HG03159 (cell line): ENCODE measurements around the gene SH3BP5.
A peak's percentile ranks its signal among the peaks of the same experiment; 100 is the strongest.

Experiments used
- ATAC-seq: cut with Tn5 transposase; IDR thresholded peaks from one replicate; pipeline ENCODE4 v1.9.1; 2021; ENCODE audit warnings: mild to moderate bottlenecking, moderate library complexity; ENCODE audit not compliant: unreplicated experiment

Gene SH3BP5

GRCh38 chr3:15326673-15327072, 5.7 kb downstream of the SH3BP5 start:
- ATAC-seq, result no peak

DNA sequence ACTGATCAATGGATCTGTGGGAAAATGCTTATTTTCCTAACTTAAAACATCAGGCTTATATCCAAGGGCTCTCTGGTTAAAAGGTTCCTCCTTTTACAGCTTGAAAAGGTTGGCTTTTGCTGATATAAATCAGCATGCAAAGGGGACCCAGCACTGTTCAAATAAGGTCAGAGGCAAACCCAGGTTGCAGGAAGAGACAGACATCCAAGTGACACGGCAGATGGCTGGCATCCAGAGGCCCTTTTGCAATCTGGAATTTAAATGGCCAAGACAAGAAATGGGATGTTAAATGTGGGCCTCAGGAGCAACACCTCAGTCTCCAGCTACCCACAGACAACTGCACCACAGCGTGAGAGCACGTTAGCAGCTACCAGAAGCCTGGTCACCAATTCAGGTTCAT, 6.3 kb downstream of the SH3BP5 start:
- ATAC-seq, result no peak

GRCh38 chr3:15325228-15325627, 7.2 kb downstream of the SH3BP5 start:
- ATAC-seq, result no peak

DNA sequence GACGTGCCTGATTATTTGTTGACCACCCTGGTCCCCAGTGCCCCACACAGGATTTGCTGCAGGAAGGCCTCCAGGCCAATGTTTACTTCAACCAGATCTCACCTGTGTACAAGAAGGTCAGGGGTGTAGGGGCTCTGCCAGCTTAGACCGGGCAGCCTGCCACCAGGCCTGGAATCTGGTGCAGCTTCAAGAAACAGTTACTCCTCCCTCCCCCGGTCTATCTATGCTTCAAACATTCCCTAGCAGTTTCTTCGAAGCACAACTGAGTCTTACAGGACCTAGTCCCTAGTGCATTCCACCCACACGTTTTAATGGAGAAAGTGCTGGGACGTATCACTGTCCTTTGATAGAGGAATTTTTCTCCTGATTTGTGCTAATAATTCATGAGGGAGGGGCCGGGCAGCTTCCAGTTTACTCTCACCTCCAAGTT, 8.0 kb downstream of the SH3BP5 start:
- ATAC-seq, result no peak

DNA sequence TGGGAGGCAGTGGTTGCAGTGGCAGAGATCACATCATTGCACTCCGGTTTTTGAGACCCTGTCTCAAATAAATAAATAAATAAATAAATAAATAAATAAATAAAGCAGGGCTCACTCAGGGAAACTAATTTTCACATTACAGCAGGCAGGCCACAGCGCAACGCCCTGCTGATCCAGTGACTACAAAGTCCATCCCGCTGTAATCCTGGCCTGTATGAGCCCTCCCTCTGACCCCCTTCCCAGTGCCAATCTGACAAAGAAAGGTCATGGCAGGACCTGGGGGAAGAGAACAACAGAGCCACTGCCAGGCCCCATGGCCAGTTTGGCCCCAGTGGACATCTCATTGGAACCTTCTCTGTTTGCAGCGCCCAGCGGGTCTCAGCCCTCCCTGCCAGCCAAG, 9.3 kb downstream of the SH3BP5 start:
- ATAC-seq, result no peak

DNA sequence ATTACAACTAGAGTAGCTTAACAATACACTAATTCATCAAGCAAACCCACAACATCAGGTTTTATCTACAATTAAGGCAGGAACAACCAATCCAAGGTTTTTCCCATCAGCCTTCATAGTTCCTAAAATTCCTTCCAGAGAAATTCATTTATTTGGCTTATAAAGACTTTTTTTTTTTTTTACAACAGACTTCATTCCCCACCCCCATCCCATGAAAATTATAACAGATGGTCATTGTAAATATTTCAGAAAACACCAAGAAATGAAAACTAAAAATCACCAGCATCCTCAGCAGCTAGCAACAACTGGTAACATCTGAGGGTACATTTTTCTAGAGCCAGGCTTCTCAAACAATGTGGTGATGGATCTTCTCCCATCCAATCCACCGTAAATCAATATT, 11.0 kb downstream of the SH3BP5 start:
- no peak for ATAC-seq

GRCh38 chr3:15319575-15319974, 12.8 kb downstream of the SH3BP5 start:
- no peak for ATAC-seq

DNA sequence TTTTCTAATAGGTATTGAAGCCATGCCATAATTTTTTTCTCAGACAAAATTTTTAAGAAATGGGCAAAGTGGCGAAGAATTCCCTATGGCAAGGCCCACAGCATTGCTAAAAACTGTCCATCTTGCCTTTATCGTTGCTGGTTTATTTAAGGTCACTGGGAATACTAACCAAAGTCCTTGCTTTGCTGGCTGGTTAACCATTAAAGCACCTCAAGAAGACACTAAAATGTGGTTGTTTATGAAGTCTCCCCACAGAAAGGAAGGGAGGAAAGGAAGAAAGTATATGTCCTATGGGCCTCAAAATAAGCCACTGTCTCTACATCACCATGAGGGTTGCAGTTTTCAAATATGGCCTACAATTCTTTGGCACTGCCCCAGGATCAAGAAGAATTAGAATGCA, 13.2 kb downstream of the SH3BP5 start:
- no peak for ATAC-seq

DNA sequence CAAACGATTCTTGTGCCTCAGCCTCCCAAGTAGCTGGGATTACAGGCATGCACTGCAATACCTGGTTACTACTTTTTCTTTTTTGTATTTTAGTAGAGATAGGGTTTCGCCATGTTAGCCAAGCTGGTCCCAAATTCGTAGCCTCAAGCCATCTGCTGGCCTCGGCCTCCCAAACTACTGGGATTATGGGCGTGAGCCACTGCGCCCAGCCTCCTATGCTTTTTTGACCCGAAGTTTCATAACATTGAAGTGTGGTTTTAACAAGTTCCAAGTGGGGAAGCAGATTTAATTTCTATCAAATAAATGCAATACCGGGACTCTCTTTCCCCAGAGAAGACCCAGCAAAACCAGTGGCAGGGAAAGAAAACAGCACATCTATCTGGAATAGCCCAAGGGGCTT, 13.7 kb downstream of the SH3BP5 start:
- ATAC-seq, result no peak

GRCh38 chr3:15316998-15317435, 15.4 kb downstream of the SH3BP5 start:
- no peak for ATAC-seq

GRCh38 chr3:15315003-15315402, 17.4 kb downstream of the SH3BP5 start:
- no peak for ATAC-seq

DNA sequence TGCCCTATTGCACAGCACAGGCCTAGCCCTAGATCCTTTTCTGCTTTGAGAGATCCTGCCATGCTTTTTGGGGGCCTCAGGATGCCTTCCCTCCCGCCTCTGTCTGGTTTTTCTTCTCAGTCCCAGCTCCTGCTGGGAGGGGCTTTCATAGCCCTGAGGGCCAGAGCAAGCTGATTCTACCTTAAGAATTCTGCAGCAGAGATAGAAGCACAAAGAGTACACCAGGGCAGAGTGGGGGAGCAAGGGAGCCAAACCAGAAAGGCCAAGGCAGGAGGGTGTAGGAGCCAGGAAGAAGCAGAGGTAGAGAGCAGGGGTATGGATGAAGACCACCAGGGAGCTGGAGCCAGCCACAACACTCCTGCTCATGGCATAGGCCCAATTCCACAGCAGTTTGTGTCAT, 18.1 kb downstream of the SH3BP5 start:
- no peak for ATAC-seq

- ATAC-seq, result no peak
These were observed 18.9 kb downstream of the SH3BP5 start for GRCh38 chr3:15313461-15313860.

DNA sequence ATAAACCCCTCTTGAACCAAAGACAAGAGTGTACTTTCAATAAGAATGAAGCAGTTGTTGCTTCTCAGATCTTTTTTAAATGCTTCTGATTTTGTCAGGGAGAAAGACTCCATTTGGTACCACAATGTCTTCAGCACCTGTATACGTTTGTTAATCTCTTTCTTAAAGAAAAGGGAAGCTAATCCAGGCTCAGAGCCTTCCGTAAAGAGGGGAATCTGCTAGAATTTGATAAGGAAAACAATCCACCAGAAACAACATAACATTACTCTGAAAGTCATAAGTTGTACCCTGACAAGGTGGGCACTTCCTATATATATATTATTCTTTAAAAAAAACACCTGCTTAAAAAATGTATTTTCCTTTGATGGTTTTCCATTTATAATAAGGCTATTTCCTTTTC, 19.8 kb downstream of the SH3BP5 start:
- no peak for ATAC-seq

DNA sequence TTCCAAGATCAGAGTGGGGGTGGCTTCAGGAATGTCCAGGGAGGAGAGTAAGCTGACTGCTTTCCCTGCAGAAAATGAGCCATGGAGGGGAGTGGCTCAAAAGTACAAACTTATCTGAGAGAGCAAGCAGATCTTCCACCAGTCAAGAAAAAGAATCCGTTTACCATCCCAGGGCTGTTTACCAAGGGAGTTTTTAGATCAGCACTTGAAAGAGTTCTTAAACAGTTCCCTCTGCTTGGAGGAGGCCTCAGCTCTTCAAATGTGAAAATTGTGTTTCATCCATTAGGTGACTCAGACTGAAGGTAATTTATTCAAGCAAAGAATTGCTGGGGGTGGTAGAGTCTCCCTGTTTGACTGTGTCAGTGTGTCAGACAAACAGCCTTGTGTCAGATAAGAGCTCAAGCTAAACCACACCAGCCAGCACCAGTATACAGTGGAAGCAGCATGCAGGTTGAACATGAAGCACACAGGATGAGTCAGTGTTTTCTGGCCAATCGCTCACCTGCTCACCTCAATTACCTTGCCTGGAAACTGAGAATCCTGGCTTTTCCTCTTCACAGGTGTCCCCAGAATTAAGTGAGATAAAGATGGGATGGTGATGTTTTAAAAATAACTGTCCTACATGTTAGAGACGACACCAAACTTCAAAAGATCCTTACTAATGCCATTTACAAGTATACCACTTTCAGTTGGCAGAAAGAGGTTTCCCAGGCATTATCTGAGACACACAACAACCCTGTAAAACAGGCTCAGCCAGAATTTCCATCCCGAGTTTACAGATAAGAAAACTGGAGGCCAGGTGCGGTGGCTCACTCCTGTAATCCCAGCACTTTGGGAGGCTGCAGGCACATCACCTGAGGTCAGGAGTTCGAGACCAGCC, 21.7 kb downstream of the SH3BP5 start:
- ATAC-seq, result peak; percentile 81

- no peak for ATAC-seq
These were observed 22.6 kb downstream of the SH3BP5 start for GRCh38 chr3:15309662-15310335.

- no peak for ATAC-seq
These were observed 24.8 kb downstream of the SH3BP5 start for GRCh38 chr3:15307580-15307979.

DNA sequence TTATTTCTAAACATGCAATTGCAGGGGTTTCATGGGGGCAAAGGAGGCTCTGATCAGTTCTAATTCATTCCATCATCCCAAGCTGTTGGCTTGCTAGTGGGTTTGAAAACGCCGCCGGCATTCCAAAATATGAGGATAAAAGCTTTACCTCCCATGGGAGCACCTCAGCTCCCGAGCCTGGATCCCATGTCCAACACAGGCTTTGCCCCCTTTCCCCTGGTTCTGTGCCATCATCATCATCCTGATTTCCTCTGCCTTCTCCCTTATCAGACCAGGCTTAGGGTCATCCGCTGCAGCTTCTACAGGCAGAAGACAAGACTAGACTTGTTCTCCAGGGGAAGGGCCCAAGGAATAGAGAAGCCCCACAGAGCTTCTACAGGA, 25.4 kb downstream of the SH3BP5 start:
- ATAC-seq, result no peak

- no peak for ATAC-seq
These were observed 27.0 kb downstream of the SH3BP5 start for GRCh38 chr3:15305359-15305844.

DNA sequence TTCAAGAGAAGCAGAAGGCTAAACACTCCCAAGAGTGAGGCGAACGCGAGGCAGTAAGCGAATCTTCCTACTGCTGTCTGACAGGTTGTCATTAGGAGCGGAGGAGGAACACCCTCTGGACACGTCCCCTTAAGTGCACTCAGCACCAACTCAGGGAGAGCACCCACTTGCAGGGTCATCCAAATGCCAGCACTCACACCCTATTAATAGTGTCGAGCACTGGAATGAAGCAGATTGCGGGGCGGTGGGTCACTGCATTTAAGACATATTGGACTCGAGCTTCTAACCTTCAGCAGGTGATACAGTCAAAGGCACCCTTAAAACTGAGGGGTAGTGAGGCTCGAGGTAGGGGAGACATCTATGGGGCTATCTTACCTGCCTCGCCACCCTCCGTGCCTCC, 28.7 kb downstream of the SH3BP5 start:
- ATAC-seq, result no peak

GRCh38 chr3:15303216-15303615, 29.2 kb downstream of the SH3BP5 start:
- no peak for ATAC-seq

GRCh38 chr3:15301761-15302160, 30.6 kb downstream of the SH3BP5 start:
- no peak for ATAC-seq
